Measurements from ENCODE around the gene ARMC7. TPM values are rescaled to one million over a fixed set of nuclear protein-coding genes. Genes with fewer than 3 reads are reported as not detected.

The ARMC7 gene
- total and polyA plus RNA-seq, 3 donors from 2014 or later: 10.0 to 12.6 (median 11.8) TPM

- no peaks in the 10 kb centered on the region for H3K9me3 ChIP-seq
- intact Hi-C loops (cut with DNase I; ENCODE audit: low total_unique reads): no loop called here
- DNase-seq: no peak
- H3K27ac ChIP-seq: no peak overlapping the region
- TF ChIP-seq POLR2A (IDR thresholded peaks at IDR 0.05) (no peak), CTCF (IDR thresholded peaks at IDR 0.05) (no peak)
- no peak overlapping the region for H3K4me3 ChIP-seq
- no peaks in the 10 kb centered on the region for H3K27me3 ChIP-seq
- WGBS, 2 donors: 69 to 78% methylated on average over 2 of the region's 2 CpGs
- H3K4me1 ChIP-seq: peaks cover 7% of the 10 kb centered on the region
- no peaks in the 10 kb centered on the region for H3K36me3 ChIP-seq (ENCODE audit: low read depth, missing control alignments)
These were observed 1.6 kb upstream of the ARMC7 start for GRCh38 chr17:75108193-75108592.

- H3K27me3 ChIP-seq: no peaks in the 10 kb centered on the region
- peak overlapping the region; percentile 60 to 87 for H3K4me3 ChIP-seq
- H3K27ac ChIP-seq: peak overlapping the region in 1 of 2 donors; percentile 31
- H3K36me3 ChIP-seq (ENCODE audit: low read depth, missing control alignments): no peaks in the 10 kb centered on the region
- no peaks in the 10 kb centered on the region for H3K9me3 ChIP-seq
- no peak for DNase-seq
- H3K4me1 ChIP-seq: peaks cover 10% of the 10 kb centered on the region
- intact Hi-C loops (cut with DNase I; ENCODE audit: low total_unique reads): no loop called here
- TF ChIP-seq CTCF (IDR thresholded peaks at IDR 0.05): no peak
- no peak for TF ChIP-seq POLR2A (IDR thresholded peaks at IDR 0.05)
- 5 to 7% methylated on average over 13 to 22 of the region's 22 CpGs for WGBS, 2 donors
These were observed 743 bp upstream of the ARMC7 start for GRCh38 chr17:75109046-75109406.

- Histone ChIP-seq H3K9me3 (no peaks in the 10 kb centered on the region), H3K27me3 (no peaks in the 10 kb centered on the region), H3K27ac (peak overlapping the region; percentile 22 to 33), H3K4me1 (peaks cover 16% of the 10 kb centered on the region), H3K36me3 (ENCODE audit: low read depth, missing control alignments) (no peaks in the 10 kb centered on the region), H3K4me3 (peak overlapping the region; percentile 60 to 87)
- peak; percentile 35 for DNase-seq
- intact Hi-C loops (cut with DNase I; ENCODE audit: low total_unique reads): loop anchor here (10.0 kb wide), 2 partner anchors 94 to 146 kb away; partner anchors contain the start of gene NUP85
- 17 to 20% methylated on average over 36 to 40 of the region's 40 CpGs for WGBS, 2 donors
- TF ChIP-seq CTCF (IDR thresholded peaks at IDR 0.05): no peak
- TF ChIP-seq POLR2A (IDR thresholded peaks at IDR 0.05): no peak
These were observed 617 bp downstream of the ARMC7 start for GRCh38 chr17:75110234-75110937.

- no peak for TF ChIP-seq POLR2A (IDR thresholded peaks at IDR 0.05)
- TF ChIP-seq CTCF (IDR thresholded peaks at IDR 0.05): no peak
- intact Hi-C loops (cut with DNase I; ENCODE audit: low total_unique reads): loop anchor here (10.0 kb wide), 2 partner anchors 93 to 147 kb away; partner anchors contain the start of gene NUP85
- Histone ChIP-seq H3K36me3 (ENCODE audit: low read depth, missing control alignments) (no peaks in the 10 kb centered on the region), H3K27me3 (no peaks in the 10 kb centered on the region), H3K9me3 (no peaks in the 10 kb centered on the region), H3K4me1 (peaks cover 16% of the 10 kb centered on the region), H3K4me3 (no peak overlapping the region), H3K27ac (no peak overlapping the region)
- DNase-seq: no peak
- 84 to 86% methylated on average over 7 of the region's 7 CpGs for WGBS, 2 donors
These were observed 2.1 kb downstream of the ARMC7 start for GRCh38 chr17:75111777-75112335.

Data from testis (tissue), 3 donors.